Esophagus mucosa (tissue), 1 donor: ENCODE results near the gene RBM45. TPM values are rescaled to one million over a fixed set of nuclear protein-coding genes. Genes with fewer than 3 reads are reported as not detected.

ENCODE experiments used
- ATAC-seq: fragments of 200-7000 bp; cut with Tn5 transposase; one replicate; pipeline ENCODE4 v1.9.1; 2020
- total RNA-seq: library from RNA; stranded (reverse); gene quantifications from one replicate; pipeline ENCODE4 v1.2.4, GENCODE V29; 2023
- donor health status: DM: yes; HTN: yes; CAD: no.

Gene RBM45
- total RNA-seq, 1 donor from 2014 or later, result 7.4 TPM

- ATAC-seq, result no peak
These were observed 51.2 kb downstream of the RBM45 start for GRCh38 chr2:178163395-178163794.

DNA sequence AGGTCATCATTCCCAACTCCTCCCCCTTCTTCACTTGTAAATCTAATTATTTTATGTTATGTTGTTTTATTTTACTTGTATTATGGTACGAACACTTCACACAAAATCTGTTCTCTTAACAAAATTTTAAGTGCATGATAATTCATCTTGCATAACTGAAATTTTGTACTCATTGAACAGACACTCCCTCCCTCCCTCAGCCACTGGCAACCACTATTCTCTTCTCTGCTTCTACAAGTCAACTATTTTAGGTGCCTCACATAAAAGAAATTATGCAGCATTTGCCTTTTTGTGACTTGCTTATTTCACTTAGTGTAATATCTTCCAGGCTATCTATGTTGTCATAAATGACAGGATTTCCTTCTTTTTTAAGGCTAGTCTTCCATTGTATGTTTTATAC lies 51.7 kb downstream of the RBM45 start:
- ATAC-seq, result no peak

DNA sequence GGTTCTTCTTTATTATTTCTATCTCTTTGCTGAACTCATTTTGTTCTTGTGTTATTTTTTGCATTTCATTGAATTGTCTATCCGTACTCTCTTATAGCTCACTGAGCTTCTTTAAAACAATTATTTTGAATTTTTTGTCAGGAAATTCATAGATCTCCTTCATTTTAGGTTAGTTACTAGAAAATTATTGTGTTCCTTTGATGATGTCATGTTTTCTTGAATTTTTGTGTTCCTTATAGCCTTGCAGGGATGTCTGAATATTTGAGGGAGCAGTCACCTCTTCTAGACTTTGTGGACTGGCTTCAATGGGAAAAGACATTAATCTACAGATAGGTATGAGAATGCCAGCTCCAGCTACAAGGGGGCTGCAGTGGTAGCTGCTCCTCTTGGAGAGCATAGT lies 61.4 kb downstream of the RBM45 start:
- ATAC-seq, result no peak

- no peak for ATAC-seq
These were observed 64.9 kb downstream of the RBM45 start for GRCh38 chr2:178177066-178177679.

Other genes with a start within 250 kb of the RBM45 start
- gene PDE11A, start 39.7 kb upstream of the RBM45 start, total RNA-seq, result not detected
- 6.5 TPM for gene OSBPL6, start 82.1 kb downstream of the RBM45 start, total RNA-seq